ENCODE results near the gene ABHD12.

ABHD12 gene

GRCh38 chr20:25390538-25391528 lies at the start of gene ABHD12:
Gene ABHD12, minus strand, starts transcription at chr20:25390835. Its CDS starts 132 bp downstream, at chr20:25390703.
- DNase-seq (ENCODE audit: low read depth), result peak; percentile 92
- no peak for TF ChIP-seq CTCF (conservative IDR thresholded peaks at IDR 0.05; ENCODE audit: control insufficient read depth, insufficient read depth, low read depth, low read length)
- H3K4me3 ChIP-seq (ENCODE audit: control insufficient read depth, low read depth, low read length), result peak within 1 kb of the TSS; percentile 76

GRCh38 chr20:25439328-25439727 lies 48.7 kb upstream of the ABHD12 start:
- no peak for TF ChIP-seq CTCF (conservative IDR thresholded peaks at IDR 0.05; ENCODE audit: control insufficient read depth, insufficient read depth, low read depth, low read length)
- DNase-seq (ENCODE audit: low read depth), result no peak
- no peak overlapping the region for H3K4me3 ChIP-seq (ENCODE audit: control insufficient read depth, low read depth, low read length)

GRCh38 chr20:25437153-25437581 lies 46.5 kb upstream of the ABHD12 start:
- H3K4me3 ChIP-seq (ENCODE audit: control insufficient read depth, low read depth, low read length), result no peak overlapping the region
- no peak for DNase-seq (ENCODE audit: low read depth)
- no peak for TF ChIP-seq CTCF (conservative IDR thresholded peaks at IDR 0.05; ENCODE audit: control insufficient read depth, insufficient read depth, low read depth, low read length)

GRCh38 chr20:25424536-25424935 lies 33.9 kb upstream of the ABHD12 start:
- DNase-seq (ENCODE audit: low read depth), result no peak
- TF ChIP-seq CTCF (conservative IDR thresholded peaks at IDR 0.05; ENCODE audit: control insufficient read depth, insufficient read depth, low read depth, low read length), result no peak
- no peak overlapping the region for H3K4me3 ChIP-seq (ENCODE audit: control insufficient read depth, low read depth, low read length)

- TF ChIP-seq CTCF (conservative IDR thresholded peaks at IDR 0.05; ENCODE audit: control insufficient read depth, insufficient read depth, low read depth, low read length), result no peak
- no peak overlapping the region for H3K4me3 ChIP-seq (ENCODE audit: control insufficient read depth, low read depth, low read length)
- peak; percentile 31 for DNase-seq (ENCODE audit: low read depth)
Observed at GRCh38 chr20:25422032-25422431, 31.4 kb upstream of the ABHD12 start.

GRCh38 chr20:25421102-25421501 lies 30.5 kb upstream of the ABHD12 start:
- TF ChIP-seq CTCF (conservative IDR thresholded peaks at IDR 0.05; ENCODE audit: control insufficient read depth, insufficient read depth, low read depth, low read length), result no peak
- H3K4me3 ChIP-seq (ENCODE audit: control insufficient read depth, low read depth, low read length), result no peak overlapping the region
- peak; percentile 30 for DNase-seq (ENCODE audit: low read depth)

Data from fibroblast of mammary gland (primary cell).